ENCODE results near the gene ZNF595.
"Not testable (repeated sequence)": the region's sequence is repeated elsewhere in the genome, so short reads cannot be mapped to it uniquely, and the experiment has no call there.

ZNF595 gene

DNA sequence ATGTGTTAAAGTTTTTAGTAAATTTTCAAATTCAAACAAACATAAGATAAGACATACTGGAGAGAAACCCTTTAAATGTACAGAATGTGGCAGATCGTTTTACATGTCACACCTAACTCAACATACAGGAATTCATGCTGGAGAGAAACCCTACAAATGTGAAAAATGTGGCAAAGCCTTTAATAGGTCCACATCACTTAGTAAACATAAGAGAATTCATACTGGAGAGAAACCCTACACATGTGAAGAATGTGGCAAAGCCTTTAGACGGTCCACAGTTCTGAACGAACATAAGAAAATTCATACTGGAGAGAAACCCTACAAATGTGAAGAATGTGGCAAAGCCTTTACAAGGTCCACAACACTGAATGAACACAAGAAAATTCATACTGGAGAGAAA lies 32.8 kb downstream of the ZNF595 start:
- DNase-seq, result no peak

GRCh38 chr4:86559-87324 lies 33.6 kb downstream of the ZNF595 start:
- not testable (repeated sequence) for DNase-seq

- DNase-seq, result no peak
These were observed 45.3 kb downstream of the ZNF595 start for GRCh38 chr4:98386-98785.

DNA sequence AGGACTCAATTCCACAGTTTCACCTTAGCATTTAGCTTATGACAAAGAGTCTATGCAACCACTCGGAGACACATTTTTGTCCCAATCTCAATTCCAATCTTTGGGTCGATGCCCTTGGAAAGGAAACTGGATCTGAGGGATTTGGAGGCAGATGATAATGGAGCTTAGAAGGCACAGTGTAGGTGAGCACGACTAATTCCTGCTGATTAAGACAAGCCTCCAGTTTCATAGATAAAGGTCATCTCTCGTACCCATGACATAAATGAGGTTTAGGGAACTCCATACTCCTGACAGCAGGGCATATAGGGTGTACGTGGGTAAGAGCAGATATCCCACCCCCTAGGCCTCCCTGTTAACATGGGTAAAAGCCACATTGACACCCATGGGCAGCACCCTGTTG lies 46.7 kb downstream of the ZNF595 start:
- DNase-seq, result no peak

DNA sequence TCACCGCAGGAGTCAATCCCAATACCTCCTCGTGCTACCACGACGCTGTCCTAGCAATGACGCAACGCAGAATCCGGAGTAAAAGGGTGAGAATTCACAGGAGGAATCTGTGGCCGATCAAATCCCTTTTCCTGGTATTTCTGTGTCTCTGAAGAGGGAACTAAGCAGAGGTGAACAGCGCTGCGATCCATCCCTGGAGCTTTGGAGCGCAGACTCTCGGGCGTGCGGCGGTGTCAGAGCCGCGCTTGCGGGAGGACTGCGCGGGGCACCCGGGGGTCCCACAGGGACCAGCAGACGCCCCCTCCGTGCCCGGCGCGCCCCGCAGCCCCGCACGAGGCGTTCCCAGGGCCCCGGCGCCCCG lies 53.9 kb downstream of the ZNF595 start:
- DNase-seq, result no peak

GRCh38 chr4:107444-108429 lies 54.6 kb downstream of the ZNF595 start:
- DNase-seq, result no peak

- DNase-seq, result no peak
These were observed 59.6 kb downstream of the ZNF595 start for GRCh38 chr4:112771-113170.

DNA sequence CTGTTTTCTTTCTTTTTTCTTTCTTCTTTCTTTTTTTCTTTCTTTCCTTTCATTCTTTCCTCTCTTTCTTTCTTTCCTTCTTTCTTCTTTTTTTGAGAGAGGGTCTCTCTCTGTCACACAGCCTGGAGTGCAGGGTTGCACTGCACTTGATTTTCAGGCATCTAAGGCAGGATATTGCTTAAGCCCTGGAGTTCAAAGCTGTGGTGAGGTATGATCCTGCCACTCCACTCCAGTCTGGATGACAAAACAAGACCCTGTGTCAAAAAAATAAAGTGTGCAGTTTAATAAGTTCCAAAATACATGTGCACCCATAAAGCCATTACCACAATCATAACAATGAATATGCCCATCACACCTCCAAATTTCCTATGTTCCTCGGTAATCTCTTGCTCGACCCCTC lies 60.6 kb downstream of the ZNF595 start:
- DNase-seq, result no peak

DNA sequence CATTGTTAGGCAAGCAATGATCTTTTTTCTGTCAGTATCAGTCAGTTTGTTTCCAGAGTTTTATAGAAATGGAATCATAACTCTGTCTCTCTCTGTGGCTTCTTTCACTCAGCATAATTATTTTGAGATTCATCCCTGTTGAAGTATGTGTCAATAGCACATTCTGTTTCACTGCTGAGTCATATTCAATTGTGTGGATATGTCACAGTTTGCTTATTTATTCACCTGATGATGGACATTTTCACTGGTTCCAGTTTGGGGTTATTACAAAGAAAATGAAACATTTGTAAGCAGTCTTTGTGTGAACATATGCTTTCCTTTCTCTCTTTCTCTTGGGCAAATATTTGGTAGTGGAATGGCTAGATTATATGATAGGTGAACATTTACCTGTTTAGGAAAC lies 61.0 kb downstream of the ZNF595 start:
- DNase-seq, result no peak

- DNase-seq, result no peak
These were observed 63.4 kb downstream of the ZNF595 start for GRCh38 chr4:116499-116898.

- DNase-seq, result no peak
These were observed 67.5 kb downstream of the ZNF595 start for GRCh38 chr4:120616-121015.

GRCh38 chr4:121408-122084 lies 68.4 kb downstream of the ZNF595 start:
- DNase-seq, result no peak

DNA sequence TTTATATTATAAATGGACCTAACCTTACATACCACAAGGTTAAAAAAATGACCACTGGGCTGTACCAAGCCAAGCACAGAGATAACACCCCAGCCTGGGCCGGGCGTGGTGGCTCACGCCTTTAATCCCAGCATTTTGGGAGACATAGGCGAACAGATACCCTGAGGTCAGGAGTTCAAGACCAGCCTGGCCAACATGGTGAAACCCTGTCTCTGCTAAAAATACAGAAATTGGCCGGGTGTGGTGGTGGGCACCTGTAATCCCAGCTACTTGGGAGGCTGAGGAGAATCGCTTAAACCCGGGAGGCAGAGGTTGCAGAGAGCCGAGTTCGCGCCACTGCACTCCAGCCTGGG lies 70.8 kb downstream of the ZNF595 start:
- DNase-seq, result not testable (repeated sequence)

GRCh38 chr4:124275-125081 lies 71.4 kb downstream of the ZNF595 start, which contains the start of gene ZNF718:
Gene ZNF718, plus strand, starts transcription at chr4:124501. Its CDS starts 170 bp downstream, at chr4:124671.
- peak; percentile 44 to 97 (median 89) for DNase-seq

- DNase-seq, result peak in 29 of 51 donors; percentile 9 to 59 (median 34)
These were observed 72.1 kb downstream of the ZNF595 start for GRCh38 chr4:125091-125771.

DNA sequence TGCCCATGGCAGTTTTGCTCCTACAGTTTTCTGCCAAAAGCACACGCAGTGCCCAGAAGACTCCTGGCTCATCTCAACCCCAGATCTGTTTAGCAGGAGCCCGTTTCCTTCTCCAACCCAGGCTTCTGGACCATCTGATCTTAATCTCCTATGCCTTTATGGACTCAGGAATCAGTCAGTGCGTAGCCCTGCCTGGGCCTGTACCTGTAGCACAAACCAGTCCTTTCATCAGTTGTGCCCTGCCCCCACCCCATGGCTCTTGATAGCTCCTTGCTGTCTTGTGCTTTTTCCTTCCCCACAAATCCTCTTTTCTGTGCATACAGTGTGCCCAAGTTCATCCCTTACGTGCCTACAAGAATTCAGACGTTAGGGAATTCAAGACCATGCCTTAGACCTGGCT lies 72.7 kb downstream of the ZNF595 start:
- DNase-seq, result peak in 2 of 51 donors; percentile 2 to 20

DNA sequence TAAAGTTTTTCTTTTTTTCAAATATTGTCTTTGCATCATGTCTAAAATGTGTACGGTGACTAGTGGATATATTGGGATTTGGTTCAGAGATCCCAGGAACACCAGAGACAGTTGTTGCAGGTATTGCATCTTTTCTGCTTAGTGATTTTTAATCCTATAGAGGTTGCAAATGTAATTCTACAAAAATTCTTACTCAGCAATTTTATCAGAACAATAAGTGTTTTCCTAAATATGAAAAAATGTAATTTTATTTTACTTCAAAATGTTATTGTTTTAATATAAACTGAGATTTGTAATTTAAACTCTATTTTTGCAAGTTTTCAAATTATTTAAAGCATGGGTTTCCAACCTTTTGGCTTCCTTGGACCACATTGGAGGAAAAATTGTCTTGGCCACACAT lies 79.4 kb downstream of the ZNF595 start:
- DNase-seq, result no peak
